Breast epithelium (tissue), 3 donors: ENCODE measurements around the gene PTCD2.

ENCODE experiments used
- POLR2AphosphoS5 ChIP-seq, 3 donors: sonication (generic); formaldehyde crosslinking; IDR thresholded peaks; one replicate each; pipeline ENCODE4 v1.6.1; 2017; ENCODE audit warnings: antibody characterized with exemption in 3 of 3
- TF ChIP-seq, protein P1 (sequence below), 3 donors: fragments of 450-650 bp; IDR thresholded peaks; one replicate each; pipeline ENCODE4 v1.5.1; 2016 to 2017; ENCODE audit warnings: antibody characterized with exemption in 3 of 3, mild to moderate bottlenecking in 3 of 3, moderate library complexity in 3 of 3

- TF ChIP-seq, protein P1, sequence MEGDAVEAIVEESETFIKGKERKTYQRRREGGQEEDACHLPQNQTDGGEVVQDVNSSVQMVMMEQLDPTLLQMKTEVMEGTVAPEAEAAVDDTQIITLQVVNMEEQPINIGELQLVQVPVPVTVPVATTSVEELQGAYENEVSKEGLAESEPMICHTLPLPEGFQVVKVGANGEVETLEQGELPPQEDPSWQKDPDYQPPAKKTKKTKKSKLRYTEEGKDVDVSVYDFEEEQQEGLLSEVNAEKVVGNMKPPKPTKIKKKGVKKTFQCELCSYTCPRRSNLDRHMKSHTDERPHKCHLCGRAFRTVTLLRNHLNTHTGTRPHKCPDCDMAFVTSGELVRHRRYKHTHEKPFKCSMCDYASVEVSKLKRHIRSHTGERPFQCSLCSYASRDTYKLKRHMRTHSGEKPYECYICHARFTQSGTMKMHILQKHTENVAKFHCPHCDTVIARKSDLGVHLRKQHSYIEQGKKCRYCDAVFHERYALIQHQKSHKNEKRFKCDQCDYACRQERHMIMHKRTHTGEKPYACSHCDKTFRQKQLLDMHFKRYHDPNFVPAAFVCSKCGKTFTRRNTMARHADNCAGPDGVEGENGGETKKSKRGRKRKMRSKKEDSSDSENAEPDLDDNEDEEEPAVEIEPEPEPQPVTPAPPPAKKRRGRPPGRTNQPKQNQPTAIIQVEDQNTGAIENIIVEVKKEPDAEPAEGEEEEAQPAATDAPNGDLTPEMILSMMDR (IDR thresholded peaks at IDR 0.05), result no peak
- no peak for TF ChIP-seq POLR2AphosphoS5 (IDR thresholded peaks at IDR 0.05)
These were observed 31.2 kb downstream of the PTCD2 start for GRCh38 chr5:72351376-72351775.
